Mesenchymal stem cell (in vitro differentiated cells and primary cell): ENCODE data around the gene RPP25L. TPM values are rescaled to one million over a fixed set of nuclear protein-coding genes. Genes with fewer than 3 reads are reported as not detected.

Source experiments
- DNase-seq: peaks from one replicate; pipeline ENCODE4 v3.0.0-alpha.2; 2013
- H2AFZ ChIP-seq: one replicate; pipeline ENCODE4 v1.6.1; 2013; ENCODE audit warnings: low read depth, mild to moderate bottlenecking, control low read depth, inconsistent platforms, low read length, moderate library complexity
- H2AK5ac ChIP-seq: 2 replicates; pipeline ENCODE4 v1.6.1; 2013; ENCODE audit warnings: low read length, moderate library complexity, mild to moderate bottlenecking, inconsistent platforms; ENCODE audit not compliant: severe bottlenecking
- H2BK120ac ChIP-seq: one replicate; pipeline ENCODE4 v1.6.1; 2013; ENCODE audit warnings: low read depth, mild to moderate bottlenecking, inconsistent platforms, low read length, moderate library complexity
- H2BK12ac ChIP-seq, 2 experiments: one replicate each; pipeline ENCODE4 v1.6.1; 2013; ENCODE audit warnings: inconsistent platforms in 2 of 2, low read length in 2 of 2, mild to moderate bottlenecking in 2 of 2, moderate library complexity in 2 of 2, control low read depth in 1 of 2
- H2BK15ac ChIP-seq: one replicate; pipeline ENCODE4 v1.6.1; 2013; ENCODE audit warnings: mild to moderate bottlenecking, low read depth, inconsistent platforms; ENCODE audit not compliant: poor library complexity, severe bottlenecking
- H2BK5ac ChIP-seq: 2 replicates; pipeline ENCODE4 v1.6.1; 2013; ENCODE audit warnings: low read depth, mild to moderate bottlenecking, low read length, control low read depth, inconsistent platforms; ENCODE audit not compliant: poor library complexity, severe bottlenecking
- H3K14ac ChIP-seq, 2 experiments: one replicate each; pipeline ENCODE4 v1.6.1; 2013; ENCODE audit warnings: inconsistent platforms in 2 of 2, low read length in 2 of 2, control low read depth in 1 of 2, mild to moderate bottlenecking in 1 of 2, moderate library complexity in 1 of 2
- H3K18ac ChIP-seq, 2 experiments: one replicate each; pipeline ENCODE4 v1.6.1; 2013; ENCODE audit warnings: inconsistent platforms in 2 of 2, low read length in 2 of 2, control low read depth in 1 of 2, low read depth in 1 of 2, mild to moderate bottlenecking in 1 of 2
- H3K23ac ChIP-seq, 2 experiments: one replicate each; pipeline ENCODE4 v1.6.1; 2013; ENCODE audit warnings: inconsistent platforms in 2 of 2, low read length in 2 of 2, mild to moderate bottlenecking in 2 of 2, moderate library complexity in 2 of 2, control low read depth in 1 of 2
- H3K27ac ChIP-seq: 2 replicates; pipeline ENCODE4 v1.5.1; 2013; ENCODE audit warnings: mild to moderate bottlenecking, moderate library complexity, low read length, control low read depth, inconsistent platforms; ENCODE audit not compliant: poor library complexity, severe bottlenecking
- H3K27me3 ChIP-seq, 2 experiments: 2 replicates each; pipeline versions ENCODE4 v1.6.1 to v1.7.0; 2013; ENCODE audit warnings: low read length in 2 of 2, mild to moderate bottlenecking in 2 of 2, moderate library complexity in 2 of 2, control low read depth in 1 of 2, inconsistent platforms in 1 of 2; ENCODE audit not compliant: control insufficient read depth in 1 of 2, insufficient read depth in 1 of 2
- H3K36me3 ChIP-seq, 2 experiments: 2 replicates each; pipeline versions ENCODE4 v1.6.1 to v1.7.0; 2013; ENCODE audit warnings: low read length in 2 of 2, control low read depth in 1 of 2, inconsistent platforms in 1 of 2, low read depth in 1 of 2, mild to moderate bottlenecking in 1 of 2; ENCODE audit not compliant: insufficient read depth in 2 of 2, control insufficient read depth in 1 of 2
- H3K4ac ChIP-seq, 2 experiments: one replicate each; pipeline ENCODE4 v1.6.1; 2013; ENCODE audit warnings: inconsistent platforms in 2 of 2, low read length in 2 of 2, mild to moderate bottlenecking in 2 of 2, moderate library complexity in 2 of 2, control low read depth in 1 of 2, low read depth in 1 of 2
- H3K4me1 ChIP-seq: 2 replicates; pipeline ENCODE4 v1.6.1; 2013; ENCODE audit warnings: low read depth, low read length, control low read depth; ENCODE audit not compliant: control insufficient read depth, insufficient read depth
- H3K4me2 ChIP-seq: 2 replicates; pipeline ENCODE4 v1.6.1; 2013; ENCODE audit warnings: low read length, mild to moderate bottlenecking, inconsistent platforms; ENCODE audit not compliant: poor library complexity, severe bottlenecking
- H3K4me3 ChIP-seq, 2 experiments: 2 replicates each; pipeline versions ENCODE4 v1.5.1 to v1.7.0; 2013; ENCODE audit warnings: low read length in 2 of 2, mild to moderate bottlenecking in 2 of 2, control low read depth in 1 of 2, low read depth in 1 of 2; ENCODE audit not compliant: insufficient read depth in 1 of 2
- H3K79me1 ChIP-seq: replicated peaks from 2 replicates; pipeline ENCODE4 v1.6.1; 2013; ENCODE audit warnings: mild to moderate bottlenecking, control low read depth, low read length, inconsistent platforms; ENCODE audit not compliant: poor library complexity, severe bottlenecking
- H3K9ac ChIP-seq: 2 replicates; pipeline ENCODE4 v1.7.0; 2013; ENCODE audit warnings: mild to moderate bottlenecking, low read length, moderate library complexity
- H3K9me3 ChIP-seq: 2 replicates; pipeline ENCODE4 v1.7.0; 2013; ENCODE audit warnings: mild to moderate bottlenecking, low read length; ENCODE audit not compliant: control insufficient read depth
- H4K8ac ChIP-seq: one replicate; pipeline ENCODE4 v1.6.1; 2013; ENCODE audit warnings: inconsistent platforms, mild to moderate bottlenecking, low read length, moderate library complexity
- H4K91ac ChIP-seq: one replicate; pipeline ENCODE4 v1.6.1; 2013; ENCODE audit warnings: mild to moderate bottlenecking, low read length, inconsistent platforms
- WGBS: methylation state at CpG from one replicate; pipeline ENCODE4 v1.1.7; 2013; ENCODE audit warnings: mixed read lengths; 5-methylcytosine and 5-hydroxymethylcytosine counted together
- small RNA-seq: library from polyadenylated mRNA; stranded (forward); fragments of <200 nt; extraction: miRNeasy Mini kit (QIAGEN cat#:217004); gene quantifications from one replicate; pipeline ENCODE3, GENCODE V24; 2013; ENCODE audit warnings: low read depth

The RPP25L gene

GRCh38 chr9:34562135-34562745 is 49.7 kb downstream of the RPP25L start:
- no peak overlapping the region for H3K4me3 ChIP-seq
- no peak overlapping the region for H3K18ac ChIP-seq
- H2BK12ac ChIP-seq: no peak overlapping the region
- peaks cover 7% of the 10 kb centered on the region for H3K9me3 ChIP-seq
- no peak overlapping the region for H2AK5ac ChIP-seq
- H3K4me2 ChIP-seq: no peak overlapping the region
- 69% methylated on average over 7 of the region's 7 CpGs for WGBS
- H3K27ac ChIP-seq: no peak overlapping the region
- no peak overlapping the region for H3K4ac ChIP-seq
- DNase-seq: no peak
- no peak overlapping the region for H4K8ac ChIP-seq
- no peaks in the 10 kb centered on the region for H3K36me3 ChIP-seq
- peaks cover 35 to 98% of the 10 kb centered on the region in 2 experiments for H3K27me3 ChIP-seq
- no peak overlapping the region for H2BK120ac ChIP-seq
- H3K23ac ChIP-seq: no peak overlapping the region
- H2AFZ ChIP-seq: no peak overlapping the region
- no peak overlapping the region for H2BK5ac ChIP-seq
- no peak overlapping the region for H3K9ac ChIP-seq
- H2BK15ac ChIP-seq: no peak overlapping the region
- H3K4me1 ChIP-seq: peaks cover 10% of the 10 kb centered on the region
- H4K91ac ChIP-seq: no peak overlapping the region
- no peaks in the 10 kb centered on the region for H3K79me1 ChIP-seq
- H3K14ac ChIP-seq: no peak overlapping the region

GRCh38 chr9:34560599-34561214 is 51.2 kb downstream of the RPP25L start:
- Histone ChIP-seq H4K91ac (no peak overlapping the region), H3K27ac (no peak overlapping the region), H3K9me3 (peaks cover 7% of the 10 kb centered on the region), H3K9ac (no peak overlapping the region), H3K4me2 (no peak overlapping the region), H2BK5ac (no peak overlapping the region), H3K36me3 (no peaks in the 10 kb centered on the region), H2BK120ac (no peak overlapping the region), H3K4me1 (peaks cover 10% of the 10 kb centered on the region), H3K27me3 (peaks cover 30 to 95% of the 10 kb centered on the region in 2 experiments), H2BK15ac (no peak overlapping the region), H2AFZ (no peak overlapping the region), H3K18ac (no peak overlapping the region), H3K23ac (no peak overlapping the region), H3K4me3 (peak overlapping the region in 1 of 2 experiments; percentile 1), H4K8ac (no peak overlapping the region), H2AK5ac (no peak overlapping the region), H2BK12ac (no peak overlapping the region), H3K79me1 (no peaks in the 10 kb centered on the region), H3K14ac (peak overlapping the region in 1 of 2 experiments; percentile 72), H3K4ac (no peak overlapping the region)
- 90% methylated on average over 21 of the region's 21 CpGs for WGBS
- DNase-seq: no peak

Small RNA genes within 50 kb of the gene (small RNA-seq; reads per million reads assigned to genes)
- not detected for gene CCL27
